Activated naive CD4-positive, alpha-beta T cell treated with anti-CD3 and anti-CD28 coated beads, Interleukin-2, amount 50 U/mL, for 16 hours (primary cell): ENCODE measurements around the gene FAM83D.
A peak's percentile ranks its signal among the peaks of the same experiment; 100 is the strongest.
"Not testable (repeated sequence)": the region's sequence is repeated elsewhere in the genome, so short reads cannot be mapped to it uniquely, and the experiment has no call there.

ENCODE experiments used
- DNase-seq: peaks from one replicate; pipeline ENCODE4 v3.0.0-alpha.2; 2020

FAM83D gene

DNA sequence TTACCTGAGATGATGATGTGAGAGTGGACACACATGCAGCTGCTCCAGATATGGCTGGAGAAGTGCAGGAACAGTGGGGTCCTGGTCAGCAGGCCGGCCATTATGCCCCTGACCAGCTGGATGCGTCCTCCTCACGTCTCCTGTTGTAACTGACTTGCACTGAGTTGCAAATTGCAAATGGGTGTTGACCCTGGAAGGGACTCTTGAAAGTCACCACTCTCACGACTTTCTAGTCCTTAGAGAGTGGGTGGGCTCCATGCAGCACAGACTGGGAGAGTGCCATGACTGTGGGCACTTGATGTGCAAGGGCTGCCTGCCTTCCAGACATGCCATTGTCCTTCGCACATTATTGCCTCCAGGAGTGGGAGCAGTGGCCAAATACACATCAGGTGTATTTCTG lies 10.8 kb downstream of the FAM83D start:
- DNase-seq: no peak

DNA sequence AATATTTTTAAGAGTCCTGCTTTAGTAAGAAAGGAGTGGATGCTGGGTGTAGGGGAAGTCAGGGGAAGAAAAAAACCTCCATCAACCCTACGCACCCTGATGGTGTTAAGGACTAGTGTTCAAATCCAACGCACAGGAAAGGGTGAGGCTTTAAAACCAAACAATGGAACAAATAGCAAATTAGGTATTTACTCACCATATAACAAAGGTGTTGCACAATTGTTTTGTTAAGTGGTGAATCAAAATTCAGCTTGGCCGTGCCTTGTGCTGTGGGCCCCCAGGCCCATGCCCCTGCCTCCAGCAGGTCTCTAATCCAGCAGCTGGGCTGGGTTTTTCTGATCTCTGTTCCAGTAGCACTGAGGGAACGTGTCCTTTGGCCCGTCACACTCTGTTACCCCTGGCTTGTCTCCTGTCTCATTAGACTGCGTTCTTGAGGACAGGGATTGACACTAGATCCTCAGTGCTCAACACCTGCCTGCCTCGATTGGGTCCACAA lies 11.8 kb downstream of the FAM83D start:
- no peak for DNase-seq

DNA sequence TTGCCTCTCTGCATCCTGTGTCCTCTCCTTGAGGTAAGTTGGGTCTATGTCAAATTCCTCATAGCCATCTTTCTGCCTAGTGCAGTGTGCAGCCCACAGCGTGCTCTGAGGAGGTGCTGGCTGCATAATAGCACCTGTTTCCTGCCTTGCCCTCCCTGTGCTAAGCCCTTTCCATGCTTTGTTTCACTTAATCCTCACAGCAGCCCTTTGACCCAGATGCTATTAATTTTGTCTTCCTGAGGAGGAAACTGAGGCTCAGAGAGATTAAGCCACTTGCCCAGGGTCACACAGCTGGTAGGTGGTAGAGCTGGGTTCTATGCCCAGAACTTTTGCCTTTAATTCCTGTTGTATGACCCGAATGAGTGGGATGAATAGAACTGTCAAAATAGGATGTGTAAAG lies 13.5 kb downstream of the FAM83D start:
- DNase-seq: no peak

DNA sequence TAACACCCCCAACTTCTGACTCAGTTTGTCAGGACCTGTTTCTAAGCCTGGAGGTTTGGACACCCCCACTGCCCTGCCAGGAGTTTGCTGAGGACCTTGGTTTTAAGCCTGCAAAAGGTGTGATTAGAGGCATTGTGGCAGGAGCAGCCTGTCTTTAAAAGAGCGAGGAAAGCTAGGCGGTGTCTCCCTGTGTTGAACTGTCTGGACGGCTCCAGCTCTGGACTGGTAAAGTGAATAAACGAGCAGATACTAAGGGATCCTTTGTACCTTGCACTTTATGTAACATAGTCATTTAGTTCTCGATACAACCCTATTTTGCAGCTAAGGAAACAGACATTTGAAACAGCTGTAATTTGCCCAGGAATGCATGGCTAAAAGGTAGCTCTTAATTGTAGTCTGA lies 14.4 kb downstream of the FAM83D start:
- no peak for DNase-seq

DNA sequence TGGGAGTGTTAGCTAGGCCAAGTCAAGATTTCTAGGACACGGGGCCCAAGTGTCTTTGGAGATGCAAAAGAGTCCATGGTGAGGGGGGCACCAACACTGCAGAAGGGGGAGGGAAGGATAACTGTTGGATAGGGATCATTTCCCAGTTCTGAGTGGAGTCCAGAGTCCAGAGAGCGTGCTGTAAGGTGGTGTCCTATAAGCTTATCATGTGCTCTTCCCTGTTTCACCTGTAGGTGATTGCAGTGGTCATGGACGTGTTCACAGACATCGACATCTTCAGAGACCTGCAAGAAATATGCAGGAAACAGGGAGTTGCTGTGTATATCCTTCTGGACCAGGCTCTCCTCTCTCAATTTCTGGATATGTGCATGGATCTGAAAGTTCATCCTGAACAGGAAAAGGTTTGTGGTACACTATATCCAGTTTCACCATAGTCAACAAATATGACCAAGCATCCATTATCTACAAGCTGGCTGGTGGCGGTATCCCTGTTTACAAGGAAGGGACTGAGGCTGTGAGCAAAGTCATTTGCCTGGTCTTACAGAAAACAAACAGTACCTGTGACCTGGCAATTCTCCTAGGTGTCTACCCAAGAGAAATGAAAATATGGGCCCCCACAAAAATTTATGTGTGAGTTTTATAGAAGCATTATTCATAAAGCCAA lies 15.6 kb downstream of the FAM83D start:
- DNase-seq: no peak

DNA sequence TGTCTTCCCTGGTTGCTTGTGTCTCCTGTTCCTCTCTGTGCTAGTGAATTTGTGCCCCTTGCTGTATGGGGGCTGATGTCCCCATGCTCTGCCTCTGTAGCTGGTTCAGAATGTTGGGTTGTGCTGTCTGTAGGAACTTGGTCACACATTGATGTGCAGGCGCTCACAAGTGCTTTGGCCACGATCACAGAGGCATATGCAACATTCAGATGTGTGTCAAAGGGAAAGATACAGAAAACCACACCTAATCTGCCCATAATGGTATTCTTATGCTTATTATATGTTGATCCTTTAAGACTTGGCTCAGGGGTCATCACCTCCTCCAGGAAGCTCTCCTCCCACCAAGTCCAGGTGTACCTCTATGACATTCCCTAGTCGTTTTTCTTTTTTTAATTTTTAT lies 18.8 kb downstream of the FAM83D start:
- no peak for DNase-seq

DNA sequence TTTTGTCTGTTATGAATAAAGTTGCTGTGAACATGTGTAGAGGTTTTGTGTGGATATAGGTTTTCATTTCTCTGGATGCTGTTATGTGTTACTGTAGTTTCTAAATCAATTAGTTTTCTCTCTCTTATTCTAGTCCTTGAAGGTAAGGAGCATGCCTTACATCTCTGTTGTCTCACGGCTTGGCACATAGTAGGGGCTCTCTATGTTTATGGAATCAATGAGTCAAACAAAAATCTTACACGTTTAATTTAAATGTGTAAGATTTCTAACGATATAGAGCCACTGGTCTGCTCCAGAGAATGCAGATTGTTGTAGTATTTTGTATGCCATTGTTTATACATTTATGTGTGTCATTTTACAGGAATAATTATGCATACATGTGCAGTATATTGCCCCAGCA lies 20.6 kb downstream of the FAM83D start:
- DNase-seq: no peak

DNA sequence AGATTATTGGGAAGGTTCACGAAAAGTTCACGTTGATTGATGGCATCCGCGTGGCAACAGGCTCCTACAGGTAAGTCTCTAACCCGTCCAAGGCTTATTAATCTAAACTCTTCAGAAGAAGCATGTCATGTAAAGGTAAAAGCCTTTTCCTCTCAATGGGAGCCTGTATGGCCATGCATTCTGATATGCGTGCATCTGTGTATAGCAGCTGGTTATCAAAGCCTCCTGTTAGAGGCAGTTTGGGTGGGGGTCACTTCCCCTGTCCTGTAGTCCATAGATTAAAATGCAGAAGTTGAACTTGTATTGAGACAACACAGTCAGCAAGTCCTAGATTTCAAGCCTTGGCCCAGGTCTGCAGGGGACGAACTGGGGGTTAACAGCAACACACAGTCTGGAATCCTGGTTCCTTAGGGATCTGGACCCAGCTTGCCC lies 21.7 kb downstream of the FAM83D start:
- no peak for DNase-seq

DNA sequence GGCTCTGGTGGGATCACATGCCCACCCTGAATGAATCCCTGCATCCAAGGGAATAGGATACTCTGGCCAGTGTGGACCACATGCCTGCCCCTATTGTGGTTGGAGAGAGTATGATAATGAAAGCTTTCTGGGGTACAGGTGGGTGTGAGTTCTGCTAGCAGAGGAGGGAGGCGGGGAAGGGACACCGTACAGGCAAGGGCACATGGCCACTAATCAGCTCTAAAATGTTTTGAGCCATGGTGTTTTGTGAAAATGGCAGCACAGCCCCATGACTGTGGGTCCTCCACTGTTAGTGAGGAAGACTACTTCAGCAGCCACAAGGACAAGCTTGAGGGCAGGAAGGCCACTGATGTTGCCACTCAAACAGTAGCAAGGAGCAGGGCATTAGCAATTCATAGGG lies 24.0 kb downstream of the FAM83D start:
- no peak for DNase-seq

DNA sequence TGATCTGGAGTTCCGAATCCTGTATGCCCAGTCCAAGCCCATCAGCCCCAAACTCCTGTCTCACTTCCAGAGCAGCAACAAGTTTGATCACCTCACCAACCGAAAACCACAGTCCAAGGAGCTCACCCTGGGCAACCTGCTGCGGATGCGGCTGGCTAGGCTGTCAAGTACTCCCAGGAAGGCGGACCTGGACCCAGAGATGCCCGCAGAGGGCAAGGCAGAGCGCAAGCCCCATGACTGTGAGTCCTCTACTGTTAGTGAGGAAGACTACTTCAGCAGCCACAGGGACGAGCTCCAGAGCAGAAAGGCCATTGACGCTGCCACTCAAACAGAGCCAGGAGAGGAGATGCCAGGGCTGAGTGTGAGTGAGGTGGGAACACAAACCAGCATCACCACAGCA lies 25.4 kb downstream of the FAM83D start:
- no peak for DNase-seq

DNA sequence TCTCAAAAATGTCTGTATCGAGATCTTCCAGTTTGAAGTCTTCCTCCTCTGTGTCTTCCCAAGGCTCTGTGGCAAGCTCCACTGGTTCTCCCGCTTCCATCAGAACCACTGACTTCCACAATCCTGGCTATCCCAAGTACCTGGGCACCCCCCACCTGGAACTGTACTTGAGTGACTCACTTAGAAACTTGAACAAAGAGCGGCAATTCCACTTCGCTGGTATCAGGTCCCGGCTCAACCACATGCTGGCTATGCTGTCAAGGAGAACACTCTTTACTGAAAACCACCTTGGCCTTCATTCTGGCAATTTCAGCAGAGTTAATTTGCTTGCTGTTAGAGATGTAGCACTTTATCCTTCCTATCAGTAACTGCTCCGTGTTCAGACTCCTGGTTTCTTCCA lies 25.9 kb downstream of the FAM83D start:
- DNase-seq: no peak

DNA sequence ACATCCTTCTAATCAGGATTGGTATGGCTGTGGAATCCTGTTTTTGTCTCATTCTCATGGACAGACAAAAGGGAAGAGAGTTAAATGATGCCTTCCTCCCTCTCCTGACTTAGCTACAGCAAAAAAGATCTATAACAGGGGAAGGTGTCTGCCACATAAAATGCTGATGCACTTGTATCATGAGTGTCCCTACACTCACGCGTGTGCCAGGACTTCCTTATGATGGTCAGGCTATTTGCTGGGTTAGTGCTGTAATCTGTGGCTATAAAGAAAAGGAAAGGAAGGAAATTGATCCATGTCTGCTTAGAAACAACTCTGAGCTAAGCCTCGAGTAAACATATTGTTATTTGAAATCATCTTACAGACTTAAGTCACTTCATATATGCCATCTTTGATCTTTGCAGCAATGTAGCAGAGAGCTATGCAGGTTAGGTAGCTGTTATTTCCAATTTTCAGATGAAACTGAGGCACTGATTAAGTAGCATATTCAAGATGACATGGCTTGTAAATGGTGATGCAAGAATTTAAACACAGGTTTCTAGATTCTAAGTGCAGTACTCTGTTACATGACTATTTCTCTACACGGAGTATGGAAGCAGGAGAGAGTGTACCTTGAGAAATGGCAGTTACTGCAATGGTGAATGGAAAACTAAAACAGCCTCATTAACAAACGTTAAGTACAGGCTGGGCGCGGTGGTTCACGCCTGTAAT lies 27.6 kb downstream of the FAM83D start:
- no peak for DNase-seq

DNA sequence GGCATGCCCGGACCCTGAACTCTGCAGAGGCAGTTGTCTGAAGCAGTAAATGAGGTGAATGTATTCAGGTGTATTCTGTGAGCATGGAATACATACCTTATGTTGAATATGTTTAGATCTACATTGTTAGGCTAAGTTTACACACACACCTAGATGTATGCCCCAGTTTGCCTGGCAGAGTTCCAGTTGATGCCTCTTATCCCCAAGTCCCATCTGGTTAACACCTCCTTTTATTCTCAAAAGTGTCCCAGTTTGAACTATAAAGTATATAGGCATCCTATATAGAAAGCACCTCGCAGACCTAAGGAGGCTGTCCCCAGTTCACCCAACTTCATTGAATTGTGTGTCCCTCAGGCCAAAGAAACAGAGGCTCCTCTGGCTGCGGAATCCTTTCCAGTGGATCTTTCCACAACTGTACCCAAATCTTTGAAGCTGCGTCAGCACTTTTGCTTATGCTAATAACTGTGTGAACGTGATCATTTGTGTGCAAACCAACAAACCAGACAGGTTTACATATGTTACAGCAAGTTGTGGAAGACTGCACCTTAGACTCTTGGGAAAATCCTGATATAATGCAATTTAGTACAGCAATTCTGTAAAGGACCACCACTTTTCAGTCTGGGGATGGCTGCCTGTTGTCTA lies 31.1 kb downstream of the FAM83D start:
- DNase-seq: no peak

DNA sequence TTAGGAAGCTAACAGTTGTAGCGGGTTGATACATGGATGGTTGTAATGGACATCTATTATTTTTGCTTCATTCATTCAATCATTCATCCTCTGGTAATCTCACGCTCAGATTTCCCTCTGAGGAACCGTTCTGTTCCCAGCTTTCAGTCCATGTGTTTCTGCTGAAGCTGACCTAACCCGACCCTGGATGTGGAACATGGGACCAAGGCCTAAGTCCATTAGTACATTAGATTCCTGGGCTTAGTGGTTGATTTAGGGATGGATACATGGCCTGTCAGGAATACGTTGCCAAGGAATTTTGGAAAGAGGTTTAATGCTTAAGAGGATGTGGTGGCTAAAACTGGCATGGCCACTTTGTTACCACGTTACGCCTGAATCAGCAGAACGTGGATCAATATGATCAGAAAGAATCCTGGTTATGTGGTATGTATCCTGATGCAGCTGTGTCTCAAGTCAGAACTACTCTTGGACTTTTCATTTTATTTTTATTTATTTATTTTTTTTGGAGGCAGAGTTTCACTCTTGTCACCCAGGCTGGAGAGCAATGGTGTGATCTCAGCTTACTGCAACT lies 31.8 kb downstream of the FAM83D start:
- no peak for DNase-seq

DNA sequence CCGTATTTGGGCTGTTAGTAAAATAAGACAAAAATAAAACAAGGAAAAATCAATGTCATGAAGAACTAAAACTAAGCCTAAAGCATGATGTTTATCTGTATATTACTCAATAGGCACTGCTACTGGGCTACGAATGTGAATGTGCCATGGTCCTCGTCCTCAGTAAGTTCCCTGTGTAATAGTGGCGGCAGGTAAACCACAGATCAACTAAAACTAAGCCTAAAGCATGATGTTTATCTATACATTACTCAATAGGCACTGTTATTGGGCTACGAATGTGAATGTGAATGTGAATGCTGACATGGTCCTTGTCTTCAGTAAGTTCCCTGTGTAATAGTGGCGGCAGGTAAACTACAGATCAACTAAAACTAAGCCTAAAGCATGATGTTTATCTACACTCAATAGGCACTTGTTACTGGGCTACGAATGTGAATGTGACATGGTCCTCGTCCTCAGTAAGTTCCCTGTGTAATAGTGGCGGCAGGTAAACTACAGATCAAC lies 34.0 kb downstream of the FAM83D start:
- DNase-seq: not testable (repeated sequence)

DNA sequence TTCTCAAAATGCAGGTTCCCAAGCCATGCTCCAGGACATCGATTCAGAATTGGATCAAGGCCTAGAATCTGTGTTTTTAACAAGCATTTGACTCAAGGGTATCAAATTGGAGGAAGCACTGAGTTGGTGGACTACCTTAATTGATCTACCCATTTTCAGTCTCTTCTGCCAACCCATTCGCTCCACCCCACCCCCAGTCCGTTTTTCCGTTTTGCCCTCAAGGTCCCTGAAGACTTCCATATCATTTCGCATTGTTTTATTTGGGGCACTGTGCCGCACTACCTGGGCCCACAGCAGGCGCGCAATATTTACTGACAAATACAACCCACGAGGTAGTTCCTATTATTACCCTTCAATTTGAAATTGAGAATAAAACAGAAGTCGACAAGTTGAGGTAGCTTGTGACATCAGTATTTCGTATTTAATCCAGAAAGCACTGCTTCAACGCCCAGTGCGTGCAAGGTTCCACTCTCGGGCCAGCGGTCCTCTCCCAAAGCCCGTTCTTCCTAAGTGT lies 35.4 kb downstream of the FAM83D start:
- peak; percentile 37 for DNase-seq

DNA sequence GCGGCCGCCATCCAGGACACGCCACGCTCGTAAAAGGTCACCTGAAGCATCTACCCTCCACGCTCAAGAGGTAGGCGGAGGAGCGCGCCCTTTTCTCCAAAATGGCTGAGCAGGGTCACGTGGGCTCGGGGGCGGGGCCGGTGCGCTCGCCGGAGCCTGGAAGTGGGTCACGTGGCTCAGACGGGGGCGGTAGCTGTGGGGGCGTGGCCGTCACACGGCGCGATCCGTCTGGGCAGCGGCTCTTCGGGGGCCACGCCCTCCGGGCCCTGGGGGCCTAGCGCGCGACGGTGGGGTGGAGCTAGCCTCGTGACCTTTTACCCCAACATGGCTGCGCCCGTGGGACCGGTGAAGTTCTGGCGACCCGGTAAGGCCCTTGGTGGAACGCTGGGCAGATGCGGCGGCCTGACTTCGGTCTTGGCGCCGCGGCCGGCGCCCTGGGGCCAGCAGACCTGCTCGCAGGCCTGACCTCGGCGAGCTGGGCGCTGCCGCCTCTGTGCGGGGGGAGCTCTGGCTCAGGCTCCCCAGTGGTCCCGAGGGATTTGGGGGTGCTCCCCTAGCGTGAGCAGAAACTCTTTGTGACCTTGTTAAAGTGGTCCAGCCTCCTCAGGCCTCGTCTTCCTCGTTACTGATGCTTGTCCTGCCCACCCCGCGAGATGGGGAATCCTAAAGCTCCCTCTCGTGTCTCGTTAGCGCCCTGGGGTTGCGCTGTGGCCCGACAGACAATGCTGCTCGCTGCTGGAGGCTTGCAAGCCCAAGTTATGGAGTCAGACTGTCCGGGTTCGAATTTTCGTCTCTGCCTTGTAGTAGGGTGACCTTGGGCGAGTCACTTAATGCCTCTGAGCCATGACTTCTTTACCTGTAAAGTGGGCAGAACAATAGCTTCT lies 36.1 kb downstream of the FAM83D start, which contains the start of gene DHX35:
Gene DHX35, plus strand, starts transcription at position 301 of the 884 bp plus-strand sequence. Its CDS starts 24 bp downstream, at position 325.
- DNase-seq: peak; percentile 99

DNA sequence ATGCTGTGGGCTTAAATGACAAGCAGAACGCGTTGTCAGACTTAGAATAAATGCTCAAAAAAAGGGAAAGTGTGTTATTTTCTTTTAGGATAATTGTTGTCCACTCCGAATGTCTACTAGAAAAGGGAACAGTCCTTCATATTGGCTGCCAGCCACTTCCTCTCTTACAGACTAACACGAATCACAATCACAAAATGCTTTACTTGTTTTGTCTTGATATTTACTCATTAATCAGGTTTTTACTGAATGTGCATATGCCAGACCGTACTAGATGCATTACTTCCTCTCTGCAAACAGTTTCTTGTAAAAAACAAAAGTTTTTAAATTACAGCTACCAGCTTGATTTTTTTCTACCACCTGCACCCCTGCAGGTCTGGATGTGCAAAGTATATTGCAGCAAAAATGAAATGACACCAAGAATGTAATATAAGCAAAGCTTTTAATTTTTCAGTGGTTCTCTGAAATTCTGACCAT lies 36.7 kb downstream of the FAM83D start:
- DNase-seq: no peak

DNA sequence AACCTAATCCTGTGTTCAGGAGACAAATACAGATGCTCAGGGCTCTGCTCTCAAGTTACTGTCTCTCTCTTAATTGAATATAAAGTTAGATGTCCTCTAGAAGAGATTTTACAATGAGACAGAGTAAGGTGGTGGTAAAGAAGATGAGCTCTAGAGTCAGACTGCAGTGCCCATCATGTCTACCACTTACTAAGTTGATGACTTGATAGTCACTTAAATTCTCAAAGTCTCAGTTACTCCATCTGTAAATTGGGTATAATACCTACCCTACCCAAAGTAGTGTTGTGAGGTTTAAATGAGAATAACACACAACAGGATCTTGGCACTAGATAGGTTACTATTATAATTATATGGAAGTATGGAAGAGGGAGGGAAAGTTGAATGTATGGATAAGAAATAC lies 37.5 kb downstream of the FAM83D start:
- no peak for DNase-seq

DNA sequence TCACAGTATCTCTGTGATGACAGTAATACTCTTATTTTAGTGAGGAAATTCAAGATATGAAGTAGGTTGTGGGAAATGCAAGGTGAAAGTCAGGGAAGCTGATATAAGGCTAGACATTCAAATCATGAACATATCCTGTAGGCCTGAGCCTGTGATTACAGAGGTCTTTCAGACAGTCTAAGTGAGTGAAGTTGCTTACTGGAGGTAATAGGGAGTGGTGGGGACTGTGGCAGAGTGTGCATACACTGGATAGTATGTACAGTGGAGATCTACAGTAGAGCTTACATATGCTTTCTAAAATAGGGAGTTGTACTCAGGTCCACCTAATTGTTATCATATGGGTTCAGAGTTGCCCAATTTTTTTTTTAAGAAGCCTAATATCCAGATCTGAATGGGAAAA lies 39.0 kb downstream of the FAM83D start:
- no peak for DNase-seq

DNA sequence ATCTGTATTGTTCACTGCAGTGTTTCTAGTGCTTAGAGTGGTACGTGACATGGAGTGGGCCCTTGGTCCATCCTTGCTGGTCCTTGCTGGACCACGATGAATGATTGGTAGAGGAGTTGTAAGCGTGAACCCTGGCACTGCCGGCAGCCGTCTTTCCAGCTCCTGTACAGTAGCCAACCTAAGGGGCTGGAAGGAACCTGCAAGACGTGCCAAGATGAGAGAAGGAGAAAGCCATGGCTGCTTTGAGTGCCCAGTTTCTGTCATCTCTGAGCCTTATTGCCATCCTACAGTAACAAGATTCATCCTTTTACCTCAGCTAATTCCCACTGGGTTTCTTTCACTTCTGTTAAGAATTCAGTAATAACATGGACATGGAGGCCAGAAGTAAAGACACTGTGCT lies 41.9 kb downstream of the FAM83D start:
- DNase-seq: no peak

DNA sequence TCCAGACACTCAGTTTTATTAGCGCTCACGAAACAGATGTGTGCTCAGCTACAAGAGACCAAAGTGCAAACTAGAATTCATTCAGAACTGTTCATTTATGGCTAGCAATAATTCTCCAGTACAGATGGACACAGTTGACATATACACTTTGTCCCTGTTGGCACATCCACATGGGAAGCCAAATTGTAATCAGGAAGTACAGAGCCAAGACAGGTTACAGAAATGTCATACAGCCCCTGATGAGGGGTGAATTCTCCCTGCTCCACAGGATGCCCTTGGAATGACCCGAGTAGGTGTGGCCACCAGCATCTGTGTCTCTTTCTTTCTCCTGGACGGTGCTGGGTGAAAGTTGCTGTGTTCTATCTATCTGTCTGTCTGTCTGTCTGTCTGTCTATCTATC lies 43.5 kb downstream of the FAM83D start:
- DNase-seq: no peak
